H9 (cell line): ENCODE data around the gene AKT1. TPM values are rescaled to one million over a fixed set of nuclear protein-coding genes. Genes with fewer than 3 reads are reported as not detected.

Experiments
- DNase-seq: peaks from one replicate; pipeline ENCODE4 v3.0.0-alpha.2; 2017
- H2AFZ ChIP-seq: one replicate; pipeline ENCODE4 v1.6.1; 2013; ENCODE audit warnings: mild to moderate bottlenecking, low read length, control low read depth, moderate library complexity
- H2AK5ac ChIP-seq: 2 replicates; pipeline ENCODE4 v1.6.1; 2013; ENCODE audit warnings: low read length, control low read depth, mixed read lengths; ENCODE audit not compliant: insufficient read length
- H2BK120ac ChIP-seq: one replicate; pipeline ENCODE4 v1.6.1; 2013; ENCODE audit warnings: low read depth, mild to moderate bottlenecking, low read length, control low read depth, inconsistent platforms; ENCODE audit not compliant: poor library complexity, severe bottlenecking
- H2BK12ac ChIP-seq: 2 replicates; pipeline ENCODE4 v1.6.1; 2013; ENCODE audit warnings: low read length, control low read depth, mixed read lengths, low read depth; ENCODE audit not compliant: insufficient read length
- H2BK15ac ChIP-seq: 2 replicates; pipeline ENCODE4 v1.6.1; 2013; ENCODE audit warnings: low read depth, low read length, control low read depth
- H2BK20ac ChIP-seq: one replicate; pipeline ENCODE4 v1.6.1; 2013; ENCODE audit warnings: low read depth, mild to moderate bottlenecking, low read length, control low read depth, inconsistent platforms; ENCODE audit not compliant: poor library complexity, severe bottlenecking
- H2BK5ac ChIP-seq: 2 replicates; pipeline ENCODE4 v1.6.1; 2013; ENCODE audit warnings: low read length, control low read depth, mixed read lengths; ENCODE audit not compliant: insufficient read length
- H3K14ac ChIP-seq: 2 replicates; pipeline ENCODE4 v1.6.1; 2013; ENCODE audit warnings: low read length, control low read depth; ENCODE audit not compliant: insufficient read depth
- H3K18ac ChIP-seq: 2 replicates; pipeline ENCODE4 v1.6.1; 2013; ENCODE audit warnings: low read depth, mild to moderate bottlenecking, mixed read lengths, low read length, control low read depth; ENCODE audit not compliant: insufficient read length
- H3K23ac ChIP-seq: 2 replicates; pipeline ENCODE4 v1.6.1; 2013; ENCODE audit warnings: low read length, control low read depth, mixed read lengths, low read depth; ENCODE audit not compliant: insufficient read length
- H3K23me2 ChIP-seq: 2 replicates; pipeline ENCODE4 v1.6.1; 2013; ENCODE audit warnings: low read depth, mild to moderate bottlenecking, mixed read lengths, low read length, control low read depth; ENCODE audit not compliant: insufficient read length, poor library complexity, severe bottlenecking
- H3K27ac ChIP-seq: 2 replicates; pipeline ENCODE4 v1.5.1; 2013; ENCODE audit warnings: low read length, control low read depth, mixed read lengths, low read depth; ENCODE audit not compliant: insufficient read length
- H3K27me3 ChIP-seq: 2 replicates; pipeline ENCODE4 v1.6.1; 2013; ENCODE audit warnings: low read length, control low read depth, inconsistent platforms; ENCODE audit not compliant: insufficient read depth
- H3K4ac ChIP-seq: 2 replicates; pipeline ENCODE4 v1.6.1; 2013; ENCODE audit warnings: low read depth, mild to moderate bottlenecking, control low read depth, inconsistent platforms, low read length, moderate library complexity
- H3K4me1 ChIP-seq: 2 replicates; pipeline ENCODE4 v1.6.1; 2013; ENCODE audit warnings: low read length, control low read depth, inconsistent platforms; ENCODE audit not compliant: insufficient read depth
- H3K4me2 ChIP-seq: 2 replicates; pipeline ENCODE4 v1.6.1; 2013; ENCODE audit warnings: low read length, control low read depth, mixed read lengths; ENCODE audit not compliant: insufficient read length, insufficient read depth
- H3K56ac ChIP-seq: 2 replicates; pipeline ENCODE4 v1.6.1; 2013; ENCODE audit warnings: low read depth, mild to moderate bottlenecking, mixed read lengths, low read length, control low read depth; ENCODE audit not compliant: insufficient read length
- H3K79me1 ChIP-seq: 2 replicates; pipeline ENCODE4 v1.6.1; 2013; ENCODE audit warnings: low read depth, mild to moderate bottlenecking, moderate library complexity, low read length, control low read depth, inconsistent platforms; ENCODE audit not compliant: insufficient read depth, poor library complexity, severe bottlenecking
- H3K79me2 ChIP-seq: 2 replicates; pipeline ENCODE4 v1.6.1; 2013; ENCODE audit warnings: low read length, control low read depth, inconsistent platforms; ENCODE audit not compliant: insufficient read depth
- H3K9ac ChIP-seq: 2 replicates; pipeline ENCODE4 v1.6.1; 2013; ENCODE audit warnings: low read length, control low read depth, mixed read lengths; ENCODE audit not compliant: insufficient read length; ENCODE audit errors: extremely low read depth
- H3K9me3 ChIP-seq: one replicate; pipeline ENCODE4 v1.6.1; 2013; ENCODE audit warnings: low read depth, low read length, inconsistent platforms; ENCODE audit not compliant: control insufficient read depth
- H3T11ph ChIP-seq: one replicate; pipeline ENCODE4 v1.6.1; 2013; ENCODE audit warnings: mild to moderate bottlenecking, low read length, control low read depth, inconsistent platforms
- H4K20me1 ChIP-seq: one replicate; pipeline ENCODE4 v1.6.1; 2013; ENCODE audit not compliant: control insufficient read depth, insufficient read length, insufficient read depth
- H4K5ac ChIP-seq: 2 replicates; pipeline ENCODE4 v1.6.1; 2013; ENCODE audit warnings: low read depth, mild to moderate bottlenecking, mixed read lengths, low read length, control low read depth; ENCODE audit not compliant: insufficient read length
- H4K8ac ChIP-seq: replicated peaks from 2 replicates; pipeline ENCODE4 v1.6.1; 2013; ENCODE audit warnings: low read length, control low read depth, mixed read lengths, low read depth; ENCODE audit not compliant: insufficient read length
- H4K91ac ChIP-seq: 2 replicates; pipeline ENCODE4 v1.6.1; 2013; ENCODE audit warnings: low read depth, mild to moderate bottlenecking, moderate library complexity, mixed read lengths, low read length, control low read depth; ENCODE audit not compliant: insufficient read length
- H3K27ac Mint-ChIP-seq, 3 experiments: 2 replicates in 2 of 3; 3 replicates in 1 of 3; pipeline ENCODE4 v1.8.0; 2020 to 2021; ENCODE audit warnings: mixed read lengths in 3 of 3, mild to moderate bottlenecking in 1 of 3, moderate library complexity in 1 of 3
- H3K27me3 Mint-ChIP-seq: 2 replicates; pipeline ENCODE4 v1.8.0; 2021; ENCODE audit warnings: low read depth, mild to moderate bottlenecking, moderate library complexity, mixed read lengths
- H3K36me3 Mint-ChIP-seq, 3 experiments: 2 replicates in 2 of 3; 3 replicates in 1 of 3; pipeline ENCODE4 v1.8.0; 2020 to 2021; ENCODE audit warnings: low read depth in 3 of 3, mixed read lengths in 3 of 3; ENCODE audit not compliant: insufficient read depth in 1 of 3
- H3K4me1 Mint-ChIP-seq, 2 experiments: 2 replicates each; pipeline ENCODE4 v1.8.0; 2020; ENCODE audit warnings: mixed read lengths in 2 of 2
- H3K4me3 Mint-ChIP-seq, 2 experiments: 2 replicates in 1 of 2; 3 replicates in 1 of 2; pipeline ENCODE4 v1.8.0; 2020 to 2021; ENCODE audit warnings: mild to moderate bottlenecking in 2 of 2, mixed read lengths in 2 of 2, moderate library complexity in 1 of 2
- H3K9me3 Mint-ChIP-seq, 2 experiments: 2 replicates in 1 of 2; 3 replicates in 1 of 2; pipeline ENCODE4 v1.8.0; 2020; ENCODE audit warnings: mild to moderate bottlenecking in 2 of 2, mixed read lengths in 2 of 2, moderate library complexity in 1 of 2
- CTCF ChIP-seq: fragments of 200-600 bp; sonication (generic); conservative IDR thresholded peaks from 3 replicates; pipeline ENCODE4 v1.8.0; 2021; ENCODE audit warnings: antibody characterized with exemption, mild to moderate bottlenecking
- whole genome bisulfite sequencing: extraction: QIAGEN DNeasy Blood & Tissue Kit; methylation state at CpG from one replicate; pipeline ENCODE4 v1.1.7; 2013; ENCODE audit warnings: missing lambda C conversion rate, low lambda C conversion rate, mixed read lengths; ENCODE audit not compliant: insufficient read length; ENCODE audit errors: extremely low coverage; 5-methylcytosine and 5-hydroxymethylcytosine counted together
- total RNA-seq: library from RNA; stranded (reverse); gene quantifications from 2 replicates; pipeline ENCODE4 v1.2.1, GENCODE V29; 2021

The AKT1 gene
- total RNA-seq, 1 experiment from 2014 or later = 101 TPM

- no peak overlapping the region for H2BK15ac ChIP-seq
- no CpG with 5 or more reads among the region's 32 CpGs for WGBS
- no peak overlapping the region for H3K4ac ChIP-seq
- H3K27ac ChIP-seq = no peak overlapping the region
- no peaks in the 10 kb centered on the region for H3K79me2 ChIP-seq
- no peaks in the 10 kb centered on the region for H3K23me2 ChIP-seq
- Mint-ChIP-seq H3K27me3 (peaks cover 3% of the 10 kb centered on the region), H3K36me3 (peaks cover 3 to 22% (median 4%) of the 10 kb centered on the region in 3 experiments; a peak in 6 of 7 replicates), H3K4me3 (no peak overlapping the region), H3K27ac (0 out of 7 replicates have a peak overlapping the region, but pooled peaks of 1 of the 3 experiments have one; percentile 57), H3K4me1 (no peaks in the 10 kb centered on the region), H3K9me3 (no peaks in the 10 kb centered on the region)
- no peaks in the 10 kb centered on the region for H3K27me3 ChIP-seq
- H4K8ac ChIP-seq = no peak overlapping the region
- no peak overlapping the region; the same call in 1 of the 2 replicates for H3K14ac ChIP-seq
- no peak overlapping the region for H2BK120ac ChIP-seq
- no peak for TF ChIP-seq CTCF
- H3K79me1 ChIP-seq = no peaks in the 10 kb centered on the region
- DNase-seq = no peak
- no peak overlapping the region for H3K23ac ChIP-seq
- H3K9ac ChIP-seq = no peak overlapping the region
- H4K5ac ChIP-seq = no peak overlapping the region
- H4K91ac ChIP-seq = no peak overlapping the region
- H2BK20ac ChIP-seq = no peak overlapping the region
- H4K20me1 ChIP-seq = no peaks in the 10 kb centered on the region
- no peaks in the 10 kb centered on the region for H3K9me3 ChIP-seq
- no peak overlapping the region for H2AFZ ChIP-seq
- H2BK5ac ChIP-seq = no peak overlapping the region
- no peak overlapping the region for H3K56ac ChIP-seq
- H3K4me2 ChIP-seq = no peak overlapping the region
- no peak overlapping the region for H3K18ac ChIP-seq
- no peaks in the 10 kb centered on the region for H3K4me1 ChIP-seq
- no peak overlapping the region for H3T11ph ChIP-seq
- H2AK5ac ChIP-seq = no peak overlapping the region
- H2BK12ac ChIP-seq = no peak overlapping the region
Observed at GRCh38 chr14:104742586-104743455, 52.7 kb downstream of the AKT1 start.
